Neural cell (in vitro differentiated cells): ENCODE results near the gene NOD1. TPM values are rescaled to one million over a fixed set of nuclear protein-coding genes. Genes with fewer than 3 reads are reported as not detected.

ENCODE experiments used
- H2AFZ ChIP-seq: fragments of 200-600, 300-800 bp; sonication (generic), shearing (Covaris generic); 2 replicates; pipeline ENCODE4 v1.6.0; 2014; ENCODE audit warnings: low read depth, mild to moderate bottlenecking, antibody characterized with exemption, low read length, moderate library complexity
- H3F3A ChIP-seq: fragments of 200-600 bp; shearing (Covaris generic); 2 replicates; pipeline ENCODE4 v1.6.1; 2016; ENCODE audit warnings: mild to moderate bottlenecking, moderate library complexity, mixed read lengths, antibody characterized with exemption, low read length; ENCODE audit not compliant: insufficient read depth, poor library complexity, severe bottlenecking
- H3K27ac ChIP-seq: fragments of 200-600, 300-800 bp; sonication (generic), shearing (Covaris generic); 2 replicates; pipeline ENCODE4 v1.5.1; 2014; ENCODE audit warnings: mild to moderate bottlenecking, low read length, moderate library complexity
- H3K27me3 ChIP-seq: fragments of 300-800, 200-600 bp; sonication (generic), shearing (Covaris generic); 2 replicates; pipeline ENCODE4 v1.6.0; 2014; ENCODE audit warnings: mild to moderate bottlenecking, low read depth, low read length, moderate library complexity; ENCODE audit not compliant: insufficient read depth
- H3K36me3 ChIP-seq: fragments of 300-800, 200-600 bp; sonication (generic), shearing (Covaris generic); 2 replicates; pipeline ENCODE4 v1.5.1; 2014; ENCODE audit warnings: mild to moderate bottlenecking, antibody characterized with exemption, low read length, moderate library complexity; ENCODE audit not compliant: insufficient read depth
- H3K4me2 ChIP-seq: fragments of 300-800, 200-600 bp; sonication (generic), shearing (Covaris generic); 2 replicates; pipeline ENCODE4 v1.6.0; 2014; ENCODE audit warnings: mild to moderate bottlenecking, low read length
- H3K4me3 ChIP-seq: fragments of 300-800, 200-600 bp; sonication (generic), shearing (Covaris generic); 2 replicates; pipeline ENCODE4 v1.5.1; 2014; ENCODE audit warnings: mild to moderate bottlenecking, low read length, moderate library complexity
- H3K79me2 ChIP-seq: fragments of 200-600 bp; shearing (Covaris generic); replicated peaks from 2 replicates; pipeline ENCODE4 v1.6.0; 2014; ENCODE audit warnings: mild to moderate bottlenecking, low read length, moderate library complexity; ENCODE audit not compliant: insufficient read depth
- H3K9ac ChIP-seq: fragments of 300-800, 200-600 bp; sonication (generic), shearing (Covaris generic); 2 replicates; pipeline ENCODE4 v1.6.1; 2016; ENCODE audit warnings: mild to moderate bottlenecking, low read length, mixed read lengths
- H3K9me2 ChIP-seq: fragments of 200-600 bp; shearing (Covaris generic); 2 replicates; pipeline ENCODE4 v1.6.1; 2016; ENCODE audit warnings: mild to moderate bottlenecking, low read length, mixed read lengths; ENCODE audit not compliant: insufficient read depth
- H3K9me3 ChIP-seq: fragments of 200-600, 300-800 bp; sonication (generic), shearing (Covaris generic); 2 replicates; pipeline ENCODE4 v1.6.1; 2016; ENCODE audit warnings: mild to moderate bottlenecking, mixed run types, low read length, moderate library complexity, mixed read lengths
- H4K20me1 ChIP-seq: fragments of 200-600 bp; shearing (Covaris generic); 2 replicates; pipeline ENCODE4 v1.6.1; 2016; ENCODE audit warnings: mild to moderate bottlenecking, mixed run types; ENCODE audit not compliant: insufficient read depth
- CTCF ChIP-seq: fragments of 450-650 bp; IDR thresholded peaks from 2 replicates; pipeline ENCODE4 v1.5.1; 2014; ENCODE audit warnings: antibody characterized with exemption, mild to moderate bottlenecking, moderate library complexity; ENCODE audit not compliant: poor library complexity, severe bottlenecking
- EP300 ChIP-seq: fragments of 450-650 bp; conservative IDR thresholded peaks from 2 replicates; pipeline ENCODE4 v1.6.1; 2014; ENCODE audit warnings: antibody characterized with exemption, mild to moderate bottlenecking, moderate library complexity; ENCODE audit not compliant: poor library complexity, severe bottlenecking
- EZH2 ChIP-seq: fragments of 200-600, 300-800 bp; shearing (Covaris generic), sonication (generic); IDR thresholded peaks from 2 replicates; pipeline ENCODE4 v1.6.1; 2014; ENCODE audit warnings: antibody characterized with exemption, low read length, borderline replicate concordance, mild to moderate bottlenecking; ENCODE audit not compliant: insufficient read depth, poor library complexity, severe bottlenecking
- MXI1 ChIP-seq: fragments of 450-650 bp; conservative IDR thresholded peaks from 2 replicates; pipeline ENCODE4 v1.6.1; 2014; ENCODE audit warnings: antibody characterized with exemption, mild to moderate bottlenecking; ENCODE audit not compliant: poor library complexity, severe bottlenecking
- POLR2AphosphoS5 ChIP-seq: IDR thresholded peaks from 2 replicates; pipeline ENCODE4 v1.6.1; 2012
- RAD21 ChIP-seq: fragments of 450-650 bp; conservative IDR thresholded peaks from 2 replicates; pipeline ENCODE4 v1.6.1; 2014; ENCODE audit warnings: antibody characterized with exemption, mild to moderate bottlenecking, moderate library complexity
- REST ChIP-seq: IDR thresholded peaks from 2 replicates; pipeline ENCODE4 v1.6.1; 2012; ENCODE audit warnings: borderline replicate concordance
- SMC3 ChIP-seq: fragments of 450-650 bp; conservative IDR thresholded peaks from 2 replicates; pipeline ENCODE4 v1.6.1; 2014; ENCODE audit warnings: antibody characterized with exemption, mild to moderate bottlenecking, moderate library complexity; ENCODE audit not compliant: poor library complexity
- TAF1 ChIP-seq: IDR thresholded peaks from 2 replicates; pipeline ENCODE4 v1.6.1; 2012; ENCODE audit warnings: low read depth
- polyA plus RNA-seq: library from polyadenylated mRNA; depleted of rRNA; stranded (reverse); fragments of >200 nt; gene quantifications from 2 replicates; pipeline ENCODE4 v1.2.3, GENCODE V29; 2014

NOD1 gene
- polyA plus RNA-seq, 1 donor from 2014 or later, result 0.43 TPM

GRCh38 chr7:30474893-30475292, 3.7 kb downstream of the NOD1 start:
- H3K27me3 ChIP-seq, result peaks cover 4% of the 10 kb centered on the region
- no peaks in the 10 kb centered on the region for H3K79me2 ChIP-seq
- TF ChIP-seq CTCF (no peak), EP300 (no peak), EZH2 (no peak), MXI1 (no peak), REST (no peak), SMC3 (no peak), TAF1 (no peak), POLR2AphosphoS5 (no peak), RAD21 (no peak)
- H2AFZ ChIP-seq, result no peak overlapping the region
- no peaks in the 10 kb centered on the region for H3K36me3 ChIP-seq
- H3F3A ChIP-seq, result no peaks in the 10 kb centered on the region
- H4K20me1 ChIP-seq, result no peaks in the 10 kb centered on the region
- H3K9me2 ChIP-seq, result no peaks in the 10 kb centered on the region
- no peak overlapping the region for H3K4me3 ChIP-seq
- H3K9me3 ChIP-seq, result no peaks in the 10 kb centered on the region
- H3K4me2 ChIP-seq, result no peak overlapping the region
- no peak overlapping the region for H3K9ac ChIP-seq
- no peak overlapping the region for H3K27ac ChIP-seq

- H3K4me3 ChIP-seq, result no peak overlapping the region
- no peak overlapping the region for H3K27ac ChIP-seq
- no peaks in the 10 kb centered on the region for H3K36me3 ChIP-seq
- H3K9me2 ChIP-seq, result no peaks in the 10 kb centered on the region
- H2AFZ ChIP-seq, result no peak overlapping the region
- H4K20me1 ChIP-seq, result no peaks in the 10 kb centered on the region
- H3K27me3 ChIP-seq, result peaks cover 4% of the 10 kb centered on the region
- no peak overlapping the region for H3K9ac ChIP-seq
- no peaks in the 10 kb centered on the region for H3K79me2 ChIP-seq
- H3K4me2 ChIP-seq, result no peak overlapping the region
- TF ChIP-seq TAF1, result no peak
- no peak for TF ChIP-seq CTCF
- TF ChIP-seq EP300, result no peak
- no peak for TF ChIP-seq MXI1
- no peak for TF ChIP-seq POLR2AphosphoS5
- no peak for TF ChIP-seq EZH2
- no peak for TF ChIP-seq REST
- no peak for TF ChIP-seq RAD21
- TF ChIP-seq SMC3, result no peak
- no peaks in the 10 kb centered on the region for H3K9me3 ChIP-seq
- H3F3A ChIP-seq, result no peaks in the 10 kb centered on the region
Measured at GRCh38 chr7:30474485-30474884, 4.1 kb downstream of the NOD1 start.
